ENCODE results near the gene TSC1. TPM values are rescaled to one million over a fixed set of nuclear protein-coding genes. Genes with fewer than 3 reads are reported as not detected.
A peak's percentile ranks its signal among the peaks of the same experiment; 100 is the strongest.

The TSC1 gene
- total RNA-seq, 4 donors from 2014 or later = 38.4 to 155 (median 81.6) TPM

GRCh38 chr9:132862533-132862932 is 81.9 kb downstream of the TSC1 start:
- TF ChIP-seq, protein P1, sequence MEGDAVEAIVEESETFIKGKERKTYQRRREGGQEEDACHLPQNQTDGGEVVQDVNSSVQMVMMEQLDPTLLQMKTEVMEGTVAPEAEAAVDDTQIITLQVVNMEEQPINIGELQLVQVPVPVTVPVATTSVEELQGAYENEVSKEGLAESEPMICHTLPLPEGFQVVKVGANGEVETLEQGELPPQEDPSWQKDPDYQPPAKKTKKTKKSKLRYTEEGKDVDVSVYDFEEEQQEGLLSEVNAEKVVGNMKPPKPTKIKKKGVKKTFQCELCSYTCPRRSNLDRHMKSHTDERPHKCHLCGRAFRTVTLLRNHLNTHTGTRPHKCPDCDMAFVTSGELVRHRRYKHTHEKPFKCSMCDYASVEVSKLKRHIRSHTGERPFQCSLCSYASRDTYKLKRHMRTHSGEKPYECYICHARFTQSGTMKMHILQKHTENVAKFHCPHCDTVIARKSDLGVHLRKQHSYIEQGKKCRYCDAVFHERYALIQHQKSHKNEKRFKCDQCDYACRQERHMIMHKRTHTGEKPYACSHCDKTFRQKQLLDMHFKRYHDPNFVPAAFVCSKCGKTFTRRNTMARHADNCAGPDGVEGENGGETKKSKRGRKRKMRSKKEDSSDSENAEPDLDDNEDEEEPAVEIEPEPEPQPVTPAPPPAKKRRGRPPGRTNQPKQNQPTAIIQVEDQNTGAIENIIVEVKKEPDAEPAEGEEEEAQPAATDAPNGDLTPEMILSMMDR (IDR thresholded peaks at IDR 0.05) = no peak
- no peak for TF ChIP-seq POLR2A (IDR thresholded peaks at IDR 0.05)

DNA sequence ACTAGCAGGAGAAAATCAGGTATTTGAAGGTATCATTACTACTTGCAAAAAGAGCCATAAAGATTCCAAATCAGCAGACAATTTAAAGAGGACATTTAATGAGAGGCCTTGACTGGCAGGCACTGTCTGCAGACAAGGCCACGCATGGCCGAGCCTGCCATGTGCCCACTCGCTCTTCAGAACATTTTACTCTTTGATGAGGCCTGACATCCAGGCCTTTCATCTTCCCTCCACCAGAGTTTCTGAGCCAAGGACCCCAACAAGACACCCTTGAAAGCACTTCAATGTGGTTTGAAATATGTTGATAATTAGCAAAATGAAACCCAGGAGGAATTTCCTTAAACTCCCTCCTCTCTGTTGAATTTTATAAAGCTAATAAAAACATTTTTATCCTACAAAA is 82.8 kb downstream of the TSC1 start:
- TF ChIP-seq, protein P1 (IDR thresholded peaks at IDR 0.05) = no peak
- TF ChIP-seq POLR2A (IDR thresholded peaks at IDR 0.05) = no peak
- Histone ChIP-seq H3K4me1 (peaks cover 0 to 14% (median 0%) of the 10 kb centered on the region in 4 donors), H3K36me3 (no peaks in the 10 kb centered on the region), H3K4me3 (no peak overlapping the region), H3K27ac (no peak overlapping the region), H3K27me3 (no peaks in the 10 kb centered on the region), H3K9me3 (no peaks in the 10 kb centered on the region)
- DNase-seq = no peak

More at GRCh38 chr9:132862533-132862932, 81.9 kb downstream of the TSC1 start:
- Histone ChIP-seq H3K36me3 (no peaks in the 10 kb centered on the region), H3K27ac (no peak overlapping the region), H3K9me3 (no peaks in the 10 kb centered on the region), H3K4me3 (no peak overlapping the region), H3K27me3 (no peaks in the 10 kb centered on the region), H3K4me1 (peaks cover 0 to 11% (median 0%) of the 10 kb centered on the region in 4 donors)
- no peak for DNase-seq

GRCh38 chr9:132858751-132859150 is 85.7 kb downstream of the TSC1 start:
- TF ChIP-seq, protein P1 (IDR thresholded peaks at IDR 0.05) = no peak
- TF ChIP-seq POLR2A (IDR thresholded peaks at IDR 0.05) = no peak
- no peaks in the 10 kb centered on the region for H3K9me3 ChIP-seq
- H3K4me3 ChIP-seq = no peak overlapping the region
- DNase-seq = no peak
- H3K36me3 ChIP-seq = no peaks in the 10 kb centered on the region
- no peak overlapping the region for H3K27ac ChIP-seq
- no peaks in the 10 kb centered on the region for H3K27me3 ChIP-seq
- H3K4me1 ChIP-seq = peaks cover 0 to 14% (median 0%) of the 10 kb centered on the region in 4 donors

DNA sequence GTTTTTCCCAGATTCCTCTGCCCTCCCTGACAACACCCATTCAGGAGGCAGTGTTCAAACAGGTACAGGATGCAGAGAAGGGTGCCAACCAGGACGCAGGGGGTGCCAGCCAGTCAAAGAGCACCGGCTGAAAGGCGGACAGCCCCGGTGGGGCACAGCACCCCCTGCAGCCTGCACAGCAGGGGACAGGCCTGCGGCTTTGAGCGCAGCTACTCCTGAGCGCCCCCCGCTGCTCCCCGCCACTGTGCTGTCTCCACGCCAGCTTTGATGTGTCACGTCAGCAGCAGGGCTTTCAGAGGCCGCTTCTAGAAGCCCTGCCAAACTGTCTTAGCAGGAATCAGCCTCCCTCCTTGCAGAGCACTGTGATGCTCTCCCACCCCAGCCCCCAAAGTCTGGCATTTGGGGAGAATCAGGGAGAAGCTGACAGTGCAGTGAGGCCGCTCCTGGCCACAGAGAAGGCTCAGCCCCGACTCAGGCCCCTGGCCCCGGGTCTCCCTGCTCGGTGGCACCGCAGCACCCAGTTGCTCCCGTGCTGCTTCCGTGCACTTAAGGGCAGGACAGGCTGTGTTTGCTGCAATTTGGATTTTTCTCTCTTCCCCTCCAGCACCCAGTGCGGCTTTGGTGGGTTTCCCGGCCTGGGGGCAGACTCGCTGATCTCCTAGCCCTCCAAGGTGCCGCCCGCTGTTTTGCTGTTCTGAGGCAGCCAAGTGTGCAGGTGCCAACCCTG is 86.6 kb downstream of the TSC1 start:
- H3K4me3 ChIP-seq = no peak overlapping the region
- H3K27me3 ChIP-seq = no peaks in the 10 kb centered on the region
- no peaks in the 10 kb centered on the region for H3K36me3 ChIP-seq
- DNase-seq = no peak
- peaks cover 0 to 14% (median 0%) of the 10 kb centered on the region in 4 donors for H3K4me1 ChIP-seq
- no peaks in the 10 kb centered on the region for H3K9me3 ChIP-seq
- H3K27ac ChIP-seq = peak overlapping the region in 2 of 4 donors; percentile 4 to 52
- TF ChIP-seq POLR2A (IDR thresholded peaks at IDR 0.05) = no peak
- TF ChIP-seq, protein P1 (IDR thresholded peaks at IDR 0.05) = no peak

DNA sequence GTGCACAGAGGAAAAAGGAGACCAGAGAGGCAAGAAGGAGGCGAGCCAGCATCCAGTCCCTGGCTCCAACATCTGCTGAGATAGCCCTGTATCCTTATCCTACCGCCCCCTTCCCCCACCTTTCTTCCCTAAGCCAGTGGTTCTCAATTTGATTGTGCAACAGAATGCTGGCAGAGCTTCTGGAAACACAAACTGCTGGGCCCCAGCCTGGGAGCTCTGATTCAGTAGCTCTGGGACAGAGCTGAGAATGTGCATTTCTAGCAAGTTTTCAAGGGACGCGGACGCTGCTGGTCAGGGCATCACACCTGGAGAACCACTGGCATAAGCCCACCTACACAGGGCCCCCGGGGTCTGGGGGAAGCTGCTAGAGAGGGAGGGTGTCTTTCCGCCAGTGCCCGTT is 87.4 kb downstream of the TSC1 start:
- Histone ChIP-seq H3K4me3 (no peak overlapping the region), H3K27me3 (no peaks in the 10 kb centered on the region), H3K9me3 (no peaks in the 10 kb centered on the region), H3K27ac (peak overlapping the region in 2 of 4 donors; percentile 4 to 52), H3K36me3 (no peaks in the 10 kb centered on the region), H3K4me1 (peaks cover 0 to 14% (median 0%) of the 10 kb centered on the region in 4 donors)
- TF ChIP-seq, protein P1 (IDR thresholded peaks at IDR 0.05) = no peak
- DNase-seq = peak in 1 of 3 donors; percentile 52

Data from Peyer's patch (tissue), 4 donors.